Testis (tissue), 2 donors: ENCODE results near the gene CHEK2.

Experiments used
- CTCF ChIP-seq, 3 experiments: fragments of 450-650 bp in 2 of 3; fragments of 200-600 bp in 1 of 3; sonication (generic) in 1 of 3; IDR thresholded peaks; one replicate each; pipeline ENCODE4 v1.5.1; 2016 to 2019; ENCODE audit warnings: antibody characterized with exemption in 3 of 3, mild to moderate bottlenecking in 2 of 3, moderate library complexity in 1 of 3
- POLR2A ChIP-seq: fragments of 450-650 bp; IDR thresholded peaks from one replicate; pipeline ENCODE4 v1.6.1; 2017; ENCODE audit warnings: antibody characterized with exemption, mild to moderate bottlenecking, moderate library complexity

- TF ChIP-seq CTCF (IDR thresholded peaks at IDR 0.05) (no peak), POLR2A (no peak)
Measured at GRCh38 chr22:28736301-28737155, 5.1 kb downstream of the CHEK2 start.
